HL-60 (cell line): ENCODE results near the gene EPB41.

ENCODE experiments used
- DNase-seq, 2 experiments: peaks; one replicate each; pipeline ENCODE4 v3.0.0-alpha.2; 2010 to 2020; ENCODE audit warnings: low read depth in 1 of 2, low spot score in 1 of 2
- H3K27ac ChIP-seq: fragments of 250-450 bp; sonication (Bioruptor Pico); replicated peaks from 2 replicates; pipeline ENCODE4 v1.5.1; 2020; ENCODE audit warnings: mild to moderate bottlenecking, moderate library complexity
- H3K27me3 ChIP-seq: fragments of 250-450 bp; sonication (Bioruptor Pico); 2 replicates; pipeline ENCODE4 v1.5.1; 2021; ENCODE audit warnings: mild to moderate bottlenecking, moderate library complexity; ENCODE audit not compliant: insufficient read depth, poor library complexity, severe bottlenecking
- H3K4me3 ChIP-seq: replicated peaks from 2 replicates; pipeline ENCODE4 v1.5.1; 2011; ENCODE audit warnings: mild to moderate bottlenecking, control low read depth, low read length; ENCODE audit not compliant: insufficient read depth
- POLR2AphosphoS5 ChIP-seq: IDR thresholded peaks from 2 replicates; pipeline ENCODE4 v1.6.1; 2012; ENCODE audit warnings: low read depth
- SPI1 ChIP-seq: IDR thresholded peaks from 2 replicates; pipeline ENCODE4 v1.6.1; 2012; ENCODE audit warnings: low read depth, mild to moderate bottlenecking, borderline replicate concordance
- TF ChIP-seq, protein P1 (sequence below): IDR thresholded peaks from one replicate; pipeline ENCODE4 v1.5.1; 2011; ENCODE audit warnings: low read length, control low read depth, inconsistent platforms; ENCODE audit not compliant: insufficient read depth
- TF ChIP-seq, protein P2 (sequence below): IDR thresholded peaks from 2 replicates; pipeline ENCODE4 v1.6.1; 2012; ENCODE audit warnings: low read depth; ENCODE audit not compliant: insufficient replicate concordance

EPB41 gene

DNA sequence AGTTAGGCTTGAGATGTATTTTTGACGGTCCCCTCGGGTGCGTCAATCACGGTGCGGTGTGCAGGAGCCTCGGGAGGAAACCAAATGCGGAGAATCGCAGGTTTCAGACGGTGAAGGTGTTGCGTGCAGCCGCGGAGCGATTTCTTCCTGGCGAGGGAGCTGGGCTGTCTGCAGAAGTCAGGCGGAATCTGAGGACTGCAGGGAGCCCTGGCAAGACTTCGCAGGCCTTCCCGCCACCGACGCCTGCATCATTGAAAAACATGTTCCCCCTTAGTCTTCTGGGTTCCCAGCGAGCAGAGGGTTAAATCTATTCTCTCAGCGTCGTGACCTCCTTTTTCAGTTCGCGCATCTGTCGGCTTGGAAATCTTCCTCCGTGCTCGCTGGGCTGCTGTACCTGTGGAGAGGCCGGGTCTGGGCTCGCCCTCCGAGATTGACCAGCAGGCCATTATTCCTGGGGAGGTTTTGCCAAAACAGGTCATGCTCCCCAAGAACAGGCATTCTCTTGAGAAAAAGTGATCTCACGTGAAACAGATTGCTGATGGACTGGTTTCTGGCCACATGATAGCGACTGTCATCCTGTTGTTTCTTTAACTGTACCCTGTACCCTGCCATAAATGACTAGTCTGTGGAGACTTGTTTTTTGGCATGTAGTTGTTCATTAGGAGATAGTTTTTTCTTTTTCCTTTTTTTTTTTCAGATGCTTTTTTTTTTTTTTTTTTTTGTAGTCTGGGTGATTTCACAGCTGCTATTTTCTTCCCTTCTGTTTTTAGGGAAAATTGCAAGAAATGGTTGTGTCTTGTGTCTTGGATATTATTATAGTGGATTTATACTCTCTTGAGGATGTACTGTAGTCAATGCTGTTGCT lies 894 bp downstream of the EPB41 start:
- H3K27me3 ChIP-seq, result no peaks in the 10 kb centered on the region
- no peak overlapping the region for H3K27ac ChIP-seq
- TF ChIP-seq SPI1 (no peak), POLR2AphosphoS5 (no peak)
- TF ChIP-seq, protein P1, sequence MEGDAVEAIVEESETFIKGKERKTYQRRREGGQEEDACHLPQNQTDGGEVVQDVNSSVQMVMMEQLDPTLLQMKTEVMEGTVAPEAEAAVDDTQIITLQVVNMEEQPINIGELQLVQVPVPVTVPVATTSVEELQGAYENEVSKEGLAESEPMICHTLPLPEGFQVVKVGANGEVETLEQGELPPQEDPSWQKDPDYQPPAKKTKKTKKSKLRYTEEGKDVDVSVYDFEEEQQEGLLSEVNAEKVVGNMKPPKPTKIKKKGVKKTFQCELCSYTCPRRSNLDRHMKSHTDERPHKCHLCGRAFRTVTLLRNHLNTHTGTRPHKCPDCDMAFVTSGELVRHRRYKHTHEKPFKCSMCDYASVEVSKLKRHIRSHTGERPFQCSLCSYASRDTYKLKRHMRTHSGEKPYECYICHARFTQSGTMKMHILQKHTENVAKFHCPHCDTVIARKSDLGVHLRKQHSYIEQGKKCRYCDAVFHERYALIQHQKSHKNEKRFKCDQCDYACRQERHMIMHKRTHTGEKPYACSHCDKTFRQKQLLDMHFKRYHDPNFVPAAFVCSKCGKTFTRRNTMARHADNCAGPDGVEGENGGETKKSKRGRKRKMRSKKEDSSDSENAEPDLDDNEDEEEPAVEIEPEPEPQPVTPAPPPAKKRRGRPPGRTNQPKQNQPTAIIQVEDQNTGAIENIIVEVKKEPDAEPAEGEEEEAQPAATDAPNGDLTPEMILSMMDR, result no peak
- TF ChIP-seq, protein P2, sequence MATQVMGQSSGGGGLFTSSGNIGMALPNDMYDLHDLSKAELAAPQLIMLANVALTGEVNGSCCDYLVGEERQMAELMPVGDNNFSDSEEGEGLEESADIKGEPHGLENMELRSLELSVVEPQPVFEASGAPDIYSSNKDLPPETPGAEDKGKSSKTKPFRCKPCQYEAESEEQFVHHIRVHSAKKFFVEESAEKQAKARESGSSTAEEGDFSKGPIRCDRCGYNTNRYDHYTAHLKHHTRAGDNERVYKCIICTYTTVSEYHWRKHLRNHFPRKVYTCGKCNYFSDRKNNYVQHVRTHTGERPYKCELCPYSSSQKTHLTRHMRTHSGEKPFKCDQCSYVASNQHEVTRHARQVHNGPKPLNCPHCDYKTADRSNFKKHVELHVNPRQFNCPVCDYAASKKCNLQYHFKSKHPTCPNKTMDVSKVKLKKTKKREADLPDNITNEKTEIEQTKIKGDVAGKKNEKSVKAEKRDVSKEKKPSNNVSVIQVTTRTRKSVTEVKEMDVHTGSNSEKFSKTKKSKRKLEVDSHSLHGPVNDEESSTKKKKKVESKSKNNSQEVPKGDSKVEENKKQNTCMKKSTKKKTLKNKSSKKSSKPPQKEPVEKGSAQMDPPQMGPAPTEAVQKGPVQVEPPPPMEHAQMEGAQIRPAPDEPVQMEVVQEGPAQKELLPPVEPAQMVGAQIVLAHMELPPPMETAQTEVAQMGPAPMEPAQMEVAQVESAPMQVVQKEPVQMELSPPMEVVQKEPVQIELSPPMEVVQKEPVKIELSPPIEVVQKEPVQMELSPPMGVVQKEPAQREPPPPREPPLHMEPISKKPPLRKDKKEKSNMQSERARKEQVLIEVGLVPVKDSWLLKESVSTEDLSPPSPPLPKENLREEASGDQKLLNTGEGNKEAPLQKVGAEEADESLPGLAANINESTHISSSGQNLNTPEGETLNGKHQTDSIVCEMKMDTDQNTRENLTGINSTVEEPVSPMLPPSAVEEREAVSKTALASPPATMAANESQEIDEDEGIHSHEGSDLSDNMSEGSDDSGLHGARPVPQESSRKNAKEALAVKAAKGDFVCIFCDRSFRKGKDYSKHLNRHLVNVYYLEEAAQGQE, result no peak
- peak in 1 of 2 experiments; percentile 37 for DNase-seq
- H3K4me3 ChIP-seq, result peak overlapping the region; percentile 51

DNA sequence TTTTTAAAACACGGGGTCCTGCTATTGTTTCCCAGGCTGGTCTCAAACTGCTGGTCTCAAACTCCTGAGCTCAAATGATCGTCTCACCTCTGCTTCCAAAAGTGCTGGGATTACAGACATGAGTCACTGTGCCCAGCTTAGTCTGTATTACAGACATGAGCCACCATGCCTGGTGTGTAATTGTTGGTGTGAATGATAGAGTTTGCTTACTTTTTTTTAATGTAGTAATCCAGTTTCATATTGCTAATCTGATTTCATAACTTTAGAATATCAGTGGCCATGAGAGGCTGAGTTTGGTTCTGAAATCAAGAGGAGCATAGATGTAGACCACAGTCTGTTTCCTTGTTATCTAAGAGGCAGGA lies 3.4 kb downstream of the EPB41 start:
- TF ChIP-seq, protein P1, result no peak
- TF ChIP-seq SPI1, result no peak
- TF ChIP-seq, protein P2, result no peak
- H3K27me3 ChIP-seq, result no peaks in the 10 kb centered on the region
- H3K4me3 ChIP-seq, result no peak overlapping the region
- DNase-seq, result no peak
- H3K27ac ChIP-seq, result no peak overlapping the region

DNA sequence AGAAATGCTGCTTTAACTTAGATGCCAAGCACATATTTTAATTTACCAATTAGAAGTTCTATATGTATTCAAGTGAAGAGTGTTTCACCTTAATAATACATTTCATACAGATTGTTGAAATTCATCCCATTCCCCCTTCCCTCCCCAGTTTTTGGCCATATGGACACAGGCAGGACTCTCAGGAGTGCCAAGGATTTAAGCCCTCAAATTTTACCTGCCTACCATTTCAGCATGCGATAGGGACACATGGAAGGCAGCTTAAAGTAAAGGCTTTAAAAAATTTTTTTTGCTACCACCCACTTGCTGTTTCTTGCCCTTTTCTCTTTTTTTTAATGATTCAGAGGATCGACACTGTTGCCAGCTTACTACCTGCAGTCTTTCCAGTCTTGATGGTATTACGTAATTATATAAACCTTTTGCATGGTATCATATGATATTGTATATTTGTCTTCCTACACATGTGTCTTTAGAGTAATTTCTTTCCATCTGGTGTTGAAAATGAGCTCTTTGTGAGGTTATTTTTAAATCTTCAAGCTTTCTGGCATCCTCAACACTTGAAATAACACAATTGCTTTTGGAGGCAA lies 7.0 kb downstream of the EPB41 start:
- DNase-seq, result no peak
- Histone ChIP-seq H3K4me3 (no peak overlapping the region), H3K27ac (no peak overlapping the region), H3K27me3 (no peaks in the 10 kb centered on the region)
- TF ChIP-seq SPI1 (no peak), POLR2AphosphoS5 (no peak)
- TF ChIP-seq, protein P2, result no peak
- TF ChIP-seq, protein P1, result no peak
